Trophoblast cell (in vitro differentiated cells and primary cell): ENCODE data around the gene ACTR8.
A peak's percentile ranks its signal among the peaks of the same experiment; 100 is the strongest.

Experiments used
- DNase-seq, 2 donors: peaks; one replicate each; pipeline ENCODE4 v3.0.0-alpha.2; 2016
- H2AFZ ChIP-seq: 2 replicates; pipeline ENCODE4 v1.6.1; 2013; ENCODE audit warnings: low read length, moderate library complexity, mild to moderate bottlenecking; ENCODE audit not compliant: insufficient read depth, poor library complexity
- H2AK5ac ChIP-seq: 2 replicates; pipeline ENCODE4 v1.6.1; 2013; ENCODE audit warnings: mild to moderate bottlenecking, low read length
- H2BK120ac ChIP-seq: 2 replicates; pipeline ENCODE4 v1.6.1; 2013; ENCODE audit warnings: low read length, mild to moderate bottlenecking, moderate library complexity; ENCODE audit not compliant: insufficient read depth, poor library complexity
- H2BK12ac ChIP-seq: 2 replicates; pipeline ENCODE4 v1.6.1; 2013; ENCODE audit warnings: mild to moderate bottlenecking, low read length, moderate library complexity
- H2BK5ac ChIP-seq: 2 replicates; pipeline ENCODE4 v1.6.1; 2013; ENCODE audit warnings: low read length, low read depth, moderate library complexity, mild to moderate bottlenecking; ENCODE audit not compliant: poor library complexity
- H3K14ac ChIP-seq: 2 replicates; pipeline ENCODE4 v1.6.1; 2013; ENCODE audit warnings: mild to moderate bottlenecking, low read length
- H3K18ac ChIP-seq: 2 replicates; pipeline ENCODE4 v1.6.1; 2013; ENCODE audit warnings: mild to moderate bottlenecking, low read length
- H3K23ac ChIP-seq: 2 replicates; pipeline ENCODE4 v1.6.1; 2013; ENCODE audit warnings: low read length
- H3K27ac ChIP-seq: 2 replicates; pipeline ENCODE4 v1.5.1; 2013; ENCODE audit warnings: low read depth, mild to moderate bottlenecking, inconsistent platforms, low read length, moderate library complexity
- H3K27me3 ChIP-seq: 2 replicates; pipeline ENCODE4 v1.6.1; 2013; ENCODE audit warnings: inconsistent platforms, mild to moderate bottlenecking, low read length, moderate library complexity; ENCODE audit not compliant: insufficient read depth
- H3K36me3 ChIP-seq, 2 experiments: 1 replicate in 1 of 2; 2 replicates in 1 of 2; pipeline ENCODE4 v1.6.1; 2013; ENCODE audit warnings: low read length in 2 of 2, mild to moderate bottlenecking in 2 of 2, moderate library complexity in 1 of 2; ENCODE audit not compliant: insufficient read depth in 2 of 2, control insufficient read depth in 1 of 2
- H3K4ac ChIP-seq: 2 replicates; pipeline ENCODE4 v1.6.1; 2013; ENCODE audit warnings: low read depth, mild to moderate bottlenecking, low read length, moderate library complexity
- H3K4me1 ChIP-seq, 2 experiments: 1 replicate in 1 of 2; 2 replicates in 1 of 2; pipeline ENCODE4 v1.6.1; 2013; ENCODE audit warnings: low read length in 2 of 2, mild to moderate bottlenecking in 2 of 2, moderate library complexity in 1 of 2; ENCODE audit not compliant: insufficient read depth in 2 of 2, control insufficient read depth in 1 of 2
- H3K4me2 ChIP-seq: 2 replicates; pipeline ENCODE4 v1.6.1; 2013; ENCODE audit warnings: inconsistent platforms, mild to moderate bottlenecking, low read length, moderate library complexity
- H3K4me3 ChIP-seq: 2 replicates; pipeline ENCODE4 v1.5.1; 2013; ENCODE audit warnings: mild to moderate bottlenecking, low read depth, low read length, inconsistent platforms
- H3K79me1 ChIP-seq: one replicate; pipeline ENCODE4 v1.6.1; 2013; ENCODE audit warnings: low read length
- H3K79me2 ChIP-seq: 2 replicates; pipeline ENCODE4 v1.6.1; 2013; ENCODE audit warnings: low read length, mild to moderate bottlenecking; ENCODE audit not compliant: control insufficient read depth, insufficient read depth, poor library complexity
- H3K9ac ChIP-seq: 2 replicates; pipeline ENCODE4 v1.6.1; 2013; ENCODE audit warnings: mild to moderate bottlenecking, low read length
- H3K9me3 ChIP-seq: 2 replicates; pipeline ENCODE4 v1.6.1; 2013; ENCODE audit warnings: low read depth, mild to moderate bottlenecking, control low read depth, inconsistent platforms, low read length; ENCODE audit not compliant: insufficient read depth
- H4K12ac ChIP-seq: 2 replicates; pipeline ENCODE4 v1.6.1; 2013; ENCODE audit warnings: low read depth, mild to moderate bottlenecking, low read length, moderate library complexity
- H4K8ac ChIP-seq: 2 replicates; pipeline ENCODE4 v1.6.1; 2013; ENCODE audit warnings: low read depth, mild to moderate bottlenecking, low read length, moderate library complexity
- H4K91ac ChIP-seq: one replicate; pipeline ENCODE4 v1.6.1; 2013; ENCODE audit warnings: low read depth, mild to moderate bottlenecking, low read length, moderate library complexity
- WGBS: extraction: QIAGEN DNeasy Blood & Tissue Kit; methylation state at CpG from one replicate; pipeline ENCODE4 v1.1.7; 2013; ENCODE audit warnings: missing lambda C conversion rate; ENCODE audit not compliant: insufficient read length, insufficient coverage; ENCODE audit errors: extremely low coverage; 5-methylcytosine and 5-hydroxymethylcytosine counted together

The ACTR8 gene

DNA sequence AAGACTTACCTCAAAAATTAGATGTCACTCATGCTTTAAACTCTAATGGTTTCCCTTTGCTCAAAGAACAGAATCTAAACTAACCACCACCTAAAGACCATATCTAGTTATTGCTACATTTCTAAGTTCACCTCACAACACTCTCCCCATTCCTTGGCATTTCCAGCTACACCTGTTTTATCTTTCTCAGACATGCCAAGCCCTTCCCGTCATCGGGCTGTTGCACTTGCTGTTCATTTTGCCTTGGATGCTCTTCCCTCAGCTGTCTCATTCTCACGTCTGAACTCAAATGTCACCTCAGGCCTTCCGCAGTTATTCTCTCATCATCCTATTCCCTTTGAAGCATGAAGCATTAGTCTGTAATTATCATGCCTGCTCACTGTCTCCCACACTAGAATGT is 1.1 kb upstream of the ACTR8 start:
- H2BK120ac ChIP-seq, result no peak overlapping the region
- H3K27ac ChIP-seq, result no peak overlapping the region
- no peak overlapping the region for H2AFZ ChIP-seq
- H3K36me3 ChIP-seq, result peaks cover 10 to 19% of the 10 kb centered on the region in 2 experiments
- no peak overlapping the region for H4K8ac ChIP-seq
- H3K4ac ChIP-seq, result no peak overlapping the region
- H2BK5ac ChIP-seq, result no peak overlapping the region
- no peak overlapping the region for H2BK12ac ChIP-seq
- H3K27me3 ChIP-seq, result no peaks in the 10 kb centered on the region
- H3K9ac ChIP-seq, result no peak overlapping the region
- no peak overlapping the region for H3K4me3 ChIP-seq
- no peak overlapping the region for H4K91ac ChIP-seq
- H3K79me1 ChIP-seq, result peaks cover 6% of the 10 kb centered on the region
- no peaks in the 10 kb centered on the region for H3K9me3 ChIP-seq
- no peak overlapping the region for H3K4me2 ChIP-seq
- no peak overlapping the region for H3K18ac ChIP-seq
- no peak overlapping the region for H4K12ac ChIP-seq
- no CpG with 5 or more reads among the region's 4 CpGs for WGBS
- peak; percentile 76 to 86 for DNase-seq
- no peak overlapping the region for H3K23ac ChIP-seq
- no peak overlapping the region for H3K14ac ChIP-seq
- no peak overlapping the region for H2AK5ac ChIP-seq
- peaks cover 5% of the 10 kb centered on the region for H3K79me2 ChIP-seq
- peaks cover 5 to 9% of the 10 kb centered on the region in 2 experiments for H3K4me1 ChIP-seq

DNA sequence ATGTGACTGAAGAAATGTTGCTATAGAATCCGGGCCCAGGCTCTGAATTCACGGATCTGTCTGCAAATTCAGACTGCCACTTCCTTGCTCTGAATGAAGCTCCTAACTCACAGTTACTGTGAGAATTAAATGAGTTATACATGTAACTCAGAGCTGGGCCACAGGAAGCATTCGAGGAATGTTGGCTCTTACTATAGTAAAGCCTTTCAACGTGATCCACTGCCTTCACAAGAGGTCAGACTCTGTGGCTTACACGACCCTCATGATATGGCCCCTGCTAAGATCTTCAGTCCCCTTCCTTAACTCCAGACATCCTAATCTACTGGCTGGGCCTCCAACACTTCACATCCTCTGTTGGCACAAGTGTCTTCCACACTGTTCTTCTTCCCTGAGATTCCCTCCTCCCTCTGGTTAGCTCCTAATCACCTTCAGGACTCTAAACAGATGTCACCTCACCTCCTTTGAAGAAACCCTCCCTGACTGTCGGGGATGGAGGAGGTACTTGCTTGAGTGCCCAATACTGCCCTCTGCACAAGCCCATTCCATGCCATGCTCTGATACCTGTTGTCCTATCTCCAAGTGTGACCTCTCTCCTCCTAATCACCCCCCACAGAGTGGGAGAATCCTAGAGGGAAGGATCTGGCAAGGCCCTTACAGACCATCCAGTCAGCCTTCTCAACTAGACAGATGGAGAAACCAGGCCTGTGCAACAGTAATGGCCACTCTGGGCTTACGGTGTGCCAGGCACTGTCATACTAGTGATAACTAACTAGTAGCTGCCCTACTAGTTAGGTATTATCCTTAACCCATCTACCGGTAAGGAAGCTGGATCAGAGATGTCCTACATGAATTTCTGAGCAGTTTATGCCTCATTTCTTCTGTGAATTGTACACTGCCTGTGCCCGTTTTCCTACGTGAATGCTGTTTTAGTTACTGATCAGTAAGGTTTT is 1.3 kb downstream of the ACTR8 start:
- Histone ChIP-seq H2AFZ (no peak overlapping the region), H3K4me1 (peaks cover 5 to 9% of the 10 kb centered on the region in 2 experiments), H4K12ac (no peak overlapping the region), H3K27ac (no peak overlapping the region), H3K9me3 (no peaks in the 10 kb centered on the region), H3K18ac (no peak overlapping the region), H3K4ac (peak overlapping the region; percentile 5), H2AK5ac (peak overlapping the region; percentile 12), H3K79me1 (peaks cover 6% of the 10 kb centered on the region), H3K4me2 (peak overlapping the region; percentile 86), H3K79me2 (peaks cover 5% of the 10 kb centered on the region), H3K27me3 (no peaks in the 10 kb centered on the region), H3K9ac (no peak overlapping the region), H2BK12ac (no peak overlapping the region), H2BK120ac (no peak overlapping the region), H4K8ac (no peak overlapping the region), H3K4me3 (no peak overlapping the region), H4K91ac (no peak overlapping the region), H3K23ac (no peak overlapping the region), H2BK5ac (no peak overlapping the region), H3K36me3 (peaks cover 16 to 26% of the 10 kb centered on the region in 2 experiments), H3K14ac (no peak overlapping the region)
- WGBS, result no CpG with 5 or more reads among the region's 10 CpGs
- DNase-seq, result no peak

DNA sequence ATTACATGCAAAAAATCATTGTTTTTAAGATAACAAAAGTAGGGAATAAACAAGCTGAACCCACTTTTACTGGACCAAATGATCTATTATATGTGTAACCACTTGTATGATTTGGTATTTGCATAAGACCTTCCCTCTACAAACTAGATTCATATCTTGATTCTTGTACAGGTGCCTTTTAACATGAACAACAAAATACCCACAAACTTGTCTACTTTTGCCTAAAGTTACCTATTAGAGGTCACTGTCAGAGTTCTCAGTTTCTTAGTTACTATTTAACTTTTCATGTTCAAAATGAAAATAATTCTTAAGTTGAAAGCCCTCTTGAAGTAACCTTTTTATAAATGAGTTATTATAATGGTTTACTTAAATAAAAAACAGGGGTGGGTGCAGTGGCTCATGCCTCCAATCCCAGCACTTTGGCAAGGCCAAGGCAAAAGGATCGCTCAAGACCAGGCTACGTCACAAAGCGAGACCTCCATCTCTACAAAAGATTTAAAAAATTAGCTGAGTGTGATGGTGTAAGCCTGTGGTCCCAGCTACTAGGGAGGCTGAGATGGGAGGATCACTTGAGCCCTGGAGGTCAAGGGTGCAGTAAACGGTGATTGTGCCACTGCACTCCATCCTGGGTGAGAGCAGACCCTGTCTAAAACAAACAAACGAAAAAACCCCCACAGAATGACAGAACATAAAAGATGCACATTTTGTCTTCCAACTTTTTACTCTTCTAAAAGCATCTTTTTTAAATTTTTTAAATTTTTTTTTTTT is 16.0 kb downstream of the ACTR8 start:
- no peak overlapping the region for H3K4me3 ChIP-seq
- no peak overlapping the region for H3K27ac ChIP-seq
- no peak overlapping the region for H4K8ac ChIP-seq
- H3K4me2 ChIP-seq, result no peak overlapping the region
- no peaks in the 10 kb centered on the region for H3K4me1 ChIP-seq
- H2AK5ac ChIP-seq, result no peak overlapping the region
- no peak for DNase-seq
- H3K18ac ChIP-seq, result no peak overlapping the region
- no peak overlapping the region for H3K9ac ChIP-seq
- no peak overlapping the region for H2AFZ ChIP-seq
- no peak overlapping the region for H3K23ac ChIP-seq
- WGBS, result no CpG with 5 or more reads among the region's 5 CpGs
- H2BK120ac ChIP-seq, result no peak overlapping the region
- H3K14ac ChIP-seq, result no peak overlapping the region
- no peaks in the 10 kb centered on the region for H3K27me3 ChIP-seq
- H3K9me3 ChIP-seq, result no peaks in the 10 kb centered on the region
- H2BK5ac ChIP-seq, result no peak overlapping the region
- no peak overlapping the region for H2BK12ac ChIP-seq
- H3K36me3 ChIP-seq, result peaks cover 19 to 32% of the 10 kb centered on the region in 2 experiments
- no peak overlapping the region for H4K91ac ChIP-seq
- no peak overlapping the region for H3K4ac ChIP-seq
- no peaks in the 10 kb centered on the region for H3K79me1 ChIP-seq
- H3K79me2 ChIP-seq, result no peaks in the 10 kb centered on the region
- H4K12ac ChIP-seq, result no peak overlapping the region

DNA sequence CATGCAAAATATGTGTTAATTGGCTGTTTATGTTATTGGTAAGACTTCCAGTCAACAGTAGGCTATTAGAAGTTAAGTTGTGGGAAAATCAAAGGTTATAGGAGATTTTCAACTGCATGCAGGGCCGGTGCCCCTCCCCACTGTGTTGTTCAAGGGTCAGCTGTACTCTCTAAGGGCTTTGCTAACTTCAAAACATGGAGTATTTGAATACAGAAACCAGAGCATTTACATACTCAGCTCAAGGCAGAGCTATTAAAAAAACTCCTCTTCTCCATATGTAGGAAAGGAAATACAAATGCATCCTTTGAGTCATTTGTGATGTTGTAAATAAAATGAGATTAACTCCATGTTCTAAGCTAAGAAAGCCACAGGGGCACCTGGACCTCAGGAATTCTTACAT is 18.8 kb downstream of the ACTR8 start:
- Histone ChIP-seq H2BK12ac (no peak overlapping the region), H3K4ac (no peak overlapping the region), H3K18ac (no peak overlapping the region), H2BK5ac (no peak overlapping the region), H2AFZ (no peak overlapping the region), H4K8ac (no peak overlapping the region), H3K9me3 (no peaks in the 10 kb centered on the region), H3K9ac (no peak overlapping the region), H4K91ac (no peak overlapping the region), H3K4me3 (no peak overlapping the region), H3K4me1 (no peaks in the 10 kb centered on the region), H2AK5ac (no peak overlapping the region), H3K79me2 (no peaks in the 10 kb centered on the region), H3K36me3 (peaks cover 10 to 18% of the 10 kb centered on the region in 2 experiments), H2BK120ac (no peak overlapping the region), H3K79me1 (no peaks in the 10 kb centered on the region), H3K4me2 (no peak overlapping the region), H4K12ac (no peak overlapping the region), H3K27ac (no peak overlapping the region), H3K27me3 (no peaks in the 10 kb centered on the region), H3K23ac (no peak overlapping the region), H3K14ac (no peak overlapping the region)
- WGBS, result no CpG with 5 or more reads among the region's 1 CpG
- DNase-seq, result no peak
